GM21786 (cell line): Measurements from ENCODE around the gene TST.

ENCODE experiments used
- ATAC-seq: cut with Tn5 transposase; IDR thresholded peaks from one replicate; pipeline ENCODE4 v1.9.1; 2021; ENCODE audit not compliant: unreplicated experiment

Gene TST

GRCh38 chr22:37032535-37033460 is 13.6 kb upstream of the TST start:
- no peak for ATAC-seq

- no peak for ATAC-seq
Measured at GRCh38 chr22:37032134-37032534, 12.9 kb upstream of the TST start.

GRCh38 chr22:37030560-37031281 is 11.5 kb upstream of the TST start:
- no peak for ATAC-seq

- ATAC-seq = no peak
Measured at GRCh38 chr22:37028692-37029674, 9.7 kb upstream of the TST start.

GRCh38 chr22:37027556-37027955 is 8.3 kb upstream of the TST start:
- ATAC-seq = no peak

GRCh38 chr22:37026325-37026724 is 7.1 kb upstream of the TST start:
- no peak for ATAC-seq

- no peak for ATAC-seq
Measured at GRCh38 chr22:37025500-37026070, 6.3 kb upstream of the TST start.

GRCh38 chr22:37024339-37025157 is 5.3 kb upstream of the TST start:
- ATAC-seq = no peak

GRCh38 chr22:37023743-37024338 is 4.6 kb upstream of the TST start:
- no peak for ATAC-seq

GRCh38 chr22:37022483-37023337 is 3.5 kb upstream of the TST start:
- no peak for ATAC-seq

GRCh38 chr22:37021710-37022482 is 2.6 kb upstream of the TST start:
- no peak for ATAC-seq

GRCh38 chr22:37021041-37021440 is 1.8 kb upstream of the TST start:
- no peak for ATAC-seq

- no peak for ATAC-seq
Measured at GRCh38 chr22:37020192-37020479, 889 bp upstream of the TST start.

- ATAC-seq = no peak
Measured at GRCh38 chr22:37018815-37019308, 385 bp downstream of the TST start.

GRCh38 chr22:37018086-37018814 is 997 bp downstream of the TST start:
- ATAC-seq = no peak

- ATAC-seq = no peak
Measured at GRCh38 chr22:37017356-37017755, 1.9 kb downstream of the TST start.
